ENCODE results near the gene NBPF26.
"Not testable (repeated sequence)": the region's sequence is repeated elsewhere in the genome, so short reads cannot be mapped to it uniquely, and the experiment has no call there.

The NBPF26 gene

GRCh38 chr1:120723715-120724402, at the start of gene NBPF26:
TSS of gene NBPF26 (plus strand) at chr1:120723945.
- H3K4me3 ChIP-seq (ENCODE audit: low read depth, low read length): peak within 1 kb of the TSS; percentile 70
- H3K4me1 ChIP-seq (ENCODE audit: control insufficient read depth, insufficient read depth, low read length); H3K27me3 ChIP-seq (ENCODE audit: control insufficient read depth, insufficient read depth, low read length); H3K9me3 ChIP-seq (ENCODE audit: control insufficient read depth, insufficient read depth, low read length); H3K27ac ChIP-seq (ENCODE audit: low read depth, low read length); H3K36me3 ChIP-seq (ENCODE audit: control insufficient read depth, insufficient read depth, low read length); H3K9ac ChIP-seq (ENCODE audit: low read depth, low read length): not testable (repeated sequence)

DNA sequence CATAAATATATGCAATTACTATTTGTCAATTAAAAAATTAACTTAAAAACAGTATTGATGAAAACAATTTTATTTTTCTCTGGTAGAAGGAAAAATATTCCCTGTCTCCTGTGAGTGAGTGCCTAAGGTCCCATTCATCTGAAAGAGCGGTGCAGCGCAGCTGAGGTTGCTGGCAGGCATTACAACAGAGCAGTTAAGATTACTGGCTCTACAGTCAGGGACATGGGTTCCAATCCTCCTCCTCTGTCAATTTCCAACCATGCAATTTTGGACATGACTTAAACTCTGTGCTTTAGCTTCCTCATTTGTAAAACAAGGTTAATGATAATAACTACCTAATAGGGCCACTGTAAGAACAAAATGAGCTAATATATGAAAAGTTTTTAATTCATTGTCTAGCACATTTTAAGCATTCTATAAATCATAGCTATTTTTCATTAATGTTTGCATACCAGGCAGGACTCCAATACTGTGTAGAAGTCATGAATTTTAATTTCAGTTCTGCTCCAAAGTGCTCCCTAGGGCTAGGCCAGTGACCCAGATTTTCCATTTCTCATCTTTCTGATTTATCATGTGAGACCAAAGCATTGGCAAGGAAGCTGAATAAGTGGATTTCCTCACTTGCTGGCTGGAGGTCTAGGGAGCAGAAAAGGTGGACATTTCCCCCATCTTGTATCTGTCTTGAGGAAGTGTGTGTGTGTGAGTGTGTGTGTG, 43.5 kb upstream of the NBPF26 start:
- H3K27me3 ChIP-seq (ENCODE audit: control insufficient read depth, insufficient read depth, low read length); H3K9ac ChIP-seq (ENCODE audit: low read depth, low read length); H3K36me3 ChIP-seq (ENCODE audit: control insufficient read depth, insufficient read depth, low read length); H3K27ac ChIP-seq (ENCODE audit: low read depth, low read length); H3K9me3 ChIP-seq (ENCODE audit: control insufficient read depth, insufficient read depth, low read length); H3K4me3 ChIP-seq (ENCODE audit: low read depth, low read length); H3K4me1 ChIP-seq (ENCODE audit: control insufficient read depth, insufficient read depth, low read length): not testable (repeated sequence)

- not testable (repeated sequence) for H3K27ac ChIP-seq (ENCODE audit: low read depth, low read length); H3K27me3 ChIP-seq (ENCODE audit: control insufficient read depth, insufficient read depth, low read length); H3K36me3 ChIP-seq (ENCODE audit: control insufficient read depth, insufficient read depth, low read length); H3K9ac ChIP-seq (ENCODE audit: low read depth, low read length); H3K9me3 ChIP-seq (ENCODE audit: control insufficient read depth, insufficient read depth, low read length); H3K4me3 ChIP-seq (ENCODE audit: low read depth, low read length); H3K4me1 ChIP-seq (ENCODE audit: control insufficient read depth, insufficient read depth, low read length)
These were observed 42.8 kb upstream of the NBPF26 start for GRCh38 chr1:120680938-120681337.

GRCh38 chr1:120684397-120684796, 39.3 kb upstream of the NBPF26 start:
- not testable (repeated sequence) for H3K9ac ChIP-seq (ENCODE audit: low read depth, low read length); H3K27me3 ChIP-seq (ENCODE audit: control insufficient read depth, insufficient read depth, low read length); H3K9me3 ChIP-seq (ENCODE audit: control insufficient read depth, insufficient read depth, low read length); H3K4me1 ChIP-seq (ENCODE audit: control insufficient read depth, insufficient read depth, low read length); H3K27ac ChIP-seq (ENCODE audit: low read depth, low read length); H3K4me3 ChIP-seq (ENCODE audit: low read depth, low read length); H3K36me3 ChIP-seq (ENCODE audit: control insufficient read depth, insufficient read depth, low read length)

DNA sequence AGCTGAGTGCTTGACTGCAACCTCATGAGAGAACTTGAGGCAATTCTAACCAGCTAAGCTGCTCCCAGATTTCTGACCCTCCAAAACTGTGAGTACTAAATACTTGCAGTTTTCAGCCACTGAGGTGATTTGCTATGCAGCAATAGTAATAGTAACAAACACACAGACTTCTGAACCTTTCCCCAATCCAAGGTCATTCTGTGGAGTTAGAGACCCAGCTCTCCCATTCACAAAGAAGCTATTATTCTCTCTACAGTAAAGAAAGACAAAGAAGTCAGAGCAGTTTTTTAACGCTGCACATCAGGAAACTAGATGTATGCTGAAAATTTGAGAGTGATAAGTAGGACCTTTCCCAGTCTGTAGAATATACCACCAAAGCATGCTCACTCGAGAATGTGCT, 38.1 kb upstream of the NBPF26 start:
- H3K4me3 ChIP-seq (ENCODE audit: low read depth, low read length); H3K4me1 ChIP-seq (ENCODE audit: control insufficient read depth, insufficient read depth, low read length); H3K27ac ChIP-seq (ENCODE audit: low read depth, low read length); H3K36me3 ChIP-seq (ENCODE audit: control insufficient read depth, insufficient read depth, low read length); H3K27me3 ChIP-seq (ENCODE audit: control insufficient read depth, insufficient read depth, low read length); H3K9ac ChIP-seq (ENCODE audit: low read depth, low read length); H3K9me3 ChIP-seq (ENCODE audit: control insufficient read depth, insufficient read depth, low read length): not testable (repeated sequence)

DNA sequence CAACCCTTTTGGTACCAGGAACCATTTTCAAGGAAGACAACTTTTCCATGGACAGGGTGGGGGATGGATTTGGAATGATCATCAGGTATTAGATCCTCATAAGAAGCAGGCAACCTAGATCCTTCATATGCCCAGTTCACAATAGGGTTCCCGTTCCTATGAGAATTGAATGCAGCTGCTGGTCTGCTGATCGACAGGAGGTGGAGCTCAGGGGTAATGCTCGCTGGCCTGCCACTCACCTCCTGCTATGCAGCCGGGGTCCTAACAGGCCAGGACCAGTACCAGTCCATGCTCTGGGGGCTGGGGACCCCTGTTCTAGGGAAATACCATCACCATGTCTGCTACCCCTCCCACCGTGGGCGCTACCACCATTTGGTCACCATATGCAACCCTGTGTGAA, 36.5 kb upstream of the NBPF26 start:
- H3K27me3 ChIP-seq (ENCODE audit: control insufficient read depth, insufficient read depth, low read length); H3K9me3 ChIP-seq (ENCODE audit: control insufficient read depth, insufficient read depth, low read length); H3K27ac ChIP-seq (ENCODE audit: low read depth, low read length); H3K36me3 ChIP-seq (ENCODE audit: control insufficient read depth, insufficient read depth, low read length); H3K4me1 ChIP-seq (ENCODE audit: control insufficient read depth, insufficient read depth, low read length); H3K9ac ChIP-seq (ENCODE audit: low read depth, low read length); H3K4me3 ChIP-seq (ENCODE audit: low read depth, low read length): not testable (repeated sequence)

DNA sequence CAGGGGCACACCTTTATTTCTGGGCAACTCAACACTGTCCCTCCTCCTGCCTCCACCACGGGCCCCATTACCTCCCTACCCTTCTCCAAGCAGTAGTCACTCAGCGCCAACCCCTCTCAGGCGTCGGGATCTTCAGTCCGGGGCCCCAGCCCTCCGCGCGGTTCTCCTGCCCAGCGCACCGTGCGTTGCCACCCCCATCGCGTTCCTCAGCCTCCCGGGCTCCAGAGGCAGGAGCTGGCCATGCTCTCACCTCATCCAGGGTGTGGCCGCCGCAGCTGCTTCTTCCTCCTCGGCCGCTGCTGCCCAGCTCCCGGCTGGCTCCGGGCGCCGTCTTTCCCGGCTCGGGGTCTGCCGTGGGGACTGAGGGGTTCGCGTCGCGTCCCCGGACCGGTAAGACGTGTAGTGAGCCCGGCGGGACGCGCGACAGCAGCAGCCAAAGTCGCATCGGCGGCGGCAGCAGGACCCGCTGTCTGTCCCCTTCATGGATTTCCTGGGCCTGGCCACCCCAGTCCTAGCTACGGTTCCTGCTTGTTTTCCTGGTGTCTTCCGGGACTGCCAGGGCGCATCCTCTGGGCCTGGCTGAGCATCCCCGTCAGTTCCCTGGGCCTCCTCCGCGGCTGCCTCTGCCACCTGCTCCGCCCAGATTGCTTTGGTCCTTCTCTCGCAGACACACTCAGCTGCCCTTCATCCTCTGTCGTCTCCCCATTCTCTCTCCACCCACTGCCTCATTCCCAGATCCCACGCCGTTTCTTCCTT, 22.8 kb upstream of the NBPF26 start:
- H3K27me3 ChIP-seq (ENCODE audit: control insufficient read depth, insufficient read depth, low read length); H3K4me1 ChIP-seq (ENCODE audit: control insufficient read depth, insufficient read depth, low read length); H3K27ac ChIP-seq (ENCODE audit: low read depth, low read length); H3K4me3 ChIP-seq (ENCODE audit: low read depth, low read length); H3K36me3 ChIP-seq (ENCODE audit: control insufficient read depth, insufficient read depth, low read length); H3K9ac ChIP-seq (ENCODE audit: low read depth, low read length); H3K9me3 ChIP-seq (ENCODE audit: control insufficient read depth, insufficient read depth, low read length): not testable (repeated sequence)

DNA sequence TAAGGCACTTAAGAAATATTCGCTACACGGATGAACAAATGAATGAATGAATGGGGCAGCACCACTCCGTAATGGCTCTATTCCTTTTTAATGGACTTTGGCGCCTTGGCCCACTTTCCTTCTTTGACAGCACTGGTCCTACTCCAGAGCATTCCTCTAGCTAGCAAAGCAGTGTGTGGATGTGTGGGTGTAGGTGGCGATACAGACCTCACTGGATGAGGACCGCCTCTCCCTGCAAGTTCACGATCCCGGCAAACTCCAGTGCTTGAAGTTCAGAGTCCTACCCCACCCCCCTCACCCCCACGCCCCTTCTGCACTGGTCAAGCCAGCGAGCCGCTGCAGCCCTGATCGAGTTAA, 409 bp upstream of the NBPF26 start:
- not testable (repeated sequence) for H3K4me1 ChIP-seq (ENCODE audit: control insufficient read depth, insufficient read depth, low read length); H3K9me3 ChIP-seq (ENCODE audit: control insufficient read depth, insufficient read depth, low read length); H3K27ac ChIP-seq (ENCODE audit: low read depth, low read length); H3K27me3 ChIP-seq (ENCODE audit: control insufficient read depth, insufficient read depth, low read length); H3K9ac ChIP-seq (ENCODE audit: low read depth, low read length); H3K4me3 ChIP-seq (ENCODE audit: low read depth, low read length); H3K36me3 ChIP-seq (ENCODE audit: control insufficient read depth, insufficient read depth, low read length)

- H3K4me1 ChIP-seq (ENCODE audit: control insufficient read depth, insufficient read depth, low read length); H3K27me3 ChIP-seq (ENCODE audit: control insufficient read depth, insufficient read depth, low read length); H3K9ac ChIP-seq (ENCODE audit: low read depth, low read length); H3K27ac ChIP-seq (ENCODE audit: low read depth, low read length); H3K9me3 ChIP-seq (ENCODE audit: control insufficient read depth, insufficient read depth, low read length); H3K36me3 ChIP-seq (ENCODE audit: control insufficient read depth, insufficient read depth, low read length): not testable (repeated sequence)
- H3K4me3 ChIP-seq (ENCODE audit: low read depth, low read length): peak overlapping the region; percentile 70
These were observed 762 bp downstream of the NBPF26 start for GRCh38 chr1:120724507-120724906.

- not testable (repeated sequence) for H3K27me3 ChIP-seq (ENCODE audit: control insufficient read depth, insufficient read depth, low read length); H3K9me3 ChIP-seq (ENCODE audit: control insufficient read depth, insufficient read depth, low read length); H3K4me3 ChIP-seq (ENCODE audit: low read depth, low read length); H3K36me3 ChIP-seq (ENCODE audit: control insufficient read depth, insufficient read depth, low read length); H3K4me1 ChIP-seq (ENCODE audit: control insufficient read depth, insufficient read depth, low read length); H3K9ac ChIP-seq (ENCODE audit: low read depth, low read length); H3K27ac ChIP-seq (ENCODE audit: low read depth, low read length)
These were observed 5.1 kb downstream of the NBPF26 start for GRCh38 chr1:120728811-120729210.

GRCh38 chr1:120769090-120769489, 45.3 kb downstream of the NBPF26 start:
- not testable (repeated sequence) for H3K4me1 ChIP-seq (ENCODE audit: control insufficient read depth, insufficient read depth, low read length); H3K36me3 ChIP-seq (ENCODE audit: control insufficient read depth, insufficient read depth, low read length); H3K4me3 ChIP-seq (ENCODE audit: low read depth, low read length); H3K27me3 ChIP-seq (ENCODE audit: control insufficient read depth, insufficient read depth, low read length); H3K9ac ChIP-seq (ENCODE audit: low read depth, low read length); H3K27ac ChIP-seq (ENCODE audit: low read depth, low read length); H3K9me3 ChIP-seq (ENCODE audit: control insufficient read depth, insufficient read depth, low read length)
